HG03442 (cell line): ENCODE data around the gene GHRHR.

Experiments used
- ATAC-seq: cut with Tn5 transposase; IDR thresholded peaks from one replicate; pipeline ENCODE4 v1.9.1; 2021; ENCODE audit warnings: mild to moderate bottlenecking, moderate library complexity; ENCODE audit not compliant: unreplicated experiment

The GHRHR gene

GRCh38 chr7:30927559-30927958, 36.2 kb upstream of the GHRHR start:
- no peak for ATAC-seq

DNA sequence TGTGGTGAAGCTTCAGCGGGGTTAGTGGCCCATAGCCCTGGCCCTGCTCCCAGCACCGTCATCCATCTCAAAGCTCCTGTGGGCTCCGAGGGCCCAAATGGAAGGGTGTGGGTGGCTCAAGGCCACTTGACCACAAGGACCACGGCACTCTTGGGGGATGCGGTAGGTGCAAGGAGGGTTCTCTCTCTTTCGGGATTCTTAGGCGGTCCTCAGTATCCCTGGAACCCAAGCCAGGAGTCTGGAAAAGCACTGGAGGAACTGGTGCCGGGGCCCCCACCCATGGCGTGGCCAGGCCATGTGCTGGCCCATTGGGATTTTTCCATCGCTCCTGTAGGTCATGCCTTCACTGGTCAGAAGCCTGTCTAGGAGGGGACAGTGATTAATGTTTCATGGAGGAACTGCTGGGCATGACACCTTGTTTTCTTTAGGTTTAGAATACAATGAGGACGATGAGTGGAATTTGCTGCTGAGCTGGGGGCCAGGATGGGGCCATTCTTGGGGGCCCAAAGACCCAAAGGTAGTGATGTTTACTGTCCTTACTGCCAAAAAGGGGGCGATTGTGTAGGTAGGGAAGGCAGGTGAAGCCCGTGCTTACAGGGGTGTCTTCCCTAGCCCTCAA, 35.4 kb upstream of the GHRHR start:
- ATAC-seq: no peak

DNA sequence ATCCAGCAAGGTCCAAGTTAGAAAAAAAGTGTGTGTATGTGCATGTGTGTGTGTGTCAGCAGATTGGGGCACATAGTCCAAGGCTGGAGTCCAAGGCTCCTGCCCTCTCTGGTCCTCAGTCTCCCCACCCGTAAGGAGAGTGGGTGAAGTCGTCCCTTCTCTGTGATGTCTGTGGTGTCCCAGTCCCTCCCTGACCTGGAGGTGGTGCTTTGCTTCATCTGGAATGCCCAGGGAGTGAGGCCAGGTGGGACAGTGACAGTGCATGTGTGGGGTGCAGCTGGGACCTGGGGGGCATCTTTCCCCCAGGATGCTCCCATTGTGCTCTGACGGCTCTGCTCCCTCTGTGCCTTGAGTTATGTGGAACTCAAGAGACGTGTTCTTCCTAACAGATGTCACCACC, 34.1 kb upstream of the GHRHR start:
- ATAC-seq: no peak

DNA sequence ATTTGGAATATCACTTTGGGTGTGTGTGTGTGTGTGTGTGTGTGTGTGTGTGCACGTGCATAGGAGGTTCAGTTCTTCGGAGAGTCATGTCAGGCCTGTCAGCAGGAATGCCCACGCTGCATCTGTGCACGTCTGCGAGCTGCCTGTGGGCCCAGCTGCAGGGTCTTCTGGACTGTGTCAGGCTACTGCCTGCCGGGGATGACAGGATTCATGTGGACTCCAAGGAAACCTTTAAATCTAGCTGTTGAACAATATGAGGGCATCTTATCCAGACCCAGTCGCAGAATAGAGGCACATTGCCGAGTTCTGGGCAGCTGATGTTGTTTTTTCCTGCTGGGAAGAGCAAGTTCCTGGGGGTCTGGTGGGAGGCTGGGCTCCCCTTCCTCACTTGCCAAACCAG, 33.1 kb upstream of the GHRHR start:
- ATAC-seq: no peak

GRCh38 chr7:30931161-30931928, 32.4 kb upstream of the GHRHR start:
- ATAC-seq: no peak

- no peak for ATAC-seq
Measured at GRCh38 chr7:30931929-30932540, 31.7 kb upstream of the GHRHR start.

DNA sequence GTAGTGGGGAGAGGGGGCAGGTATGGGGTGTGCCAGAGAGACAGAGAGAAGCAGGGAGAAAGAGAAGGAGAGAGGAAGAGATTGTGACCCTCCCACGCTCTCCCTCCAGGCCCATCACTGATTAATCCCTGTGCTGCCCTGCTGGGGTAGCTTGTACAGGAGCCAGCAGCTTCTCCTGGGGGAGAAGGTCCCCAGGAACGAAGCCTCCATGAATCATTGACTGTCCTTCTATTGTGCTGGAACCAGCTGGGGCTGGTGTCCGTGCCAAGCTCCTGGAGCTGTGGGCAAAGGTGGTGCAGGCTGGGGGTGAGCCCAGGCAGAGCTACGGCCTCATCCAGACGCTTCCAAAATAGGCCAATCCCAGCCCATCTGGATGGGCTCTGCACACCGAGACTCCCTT, 31.2 kb upstream of the GHRHR start:
- ATAC-seq: no peak

DNA sequence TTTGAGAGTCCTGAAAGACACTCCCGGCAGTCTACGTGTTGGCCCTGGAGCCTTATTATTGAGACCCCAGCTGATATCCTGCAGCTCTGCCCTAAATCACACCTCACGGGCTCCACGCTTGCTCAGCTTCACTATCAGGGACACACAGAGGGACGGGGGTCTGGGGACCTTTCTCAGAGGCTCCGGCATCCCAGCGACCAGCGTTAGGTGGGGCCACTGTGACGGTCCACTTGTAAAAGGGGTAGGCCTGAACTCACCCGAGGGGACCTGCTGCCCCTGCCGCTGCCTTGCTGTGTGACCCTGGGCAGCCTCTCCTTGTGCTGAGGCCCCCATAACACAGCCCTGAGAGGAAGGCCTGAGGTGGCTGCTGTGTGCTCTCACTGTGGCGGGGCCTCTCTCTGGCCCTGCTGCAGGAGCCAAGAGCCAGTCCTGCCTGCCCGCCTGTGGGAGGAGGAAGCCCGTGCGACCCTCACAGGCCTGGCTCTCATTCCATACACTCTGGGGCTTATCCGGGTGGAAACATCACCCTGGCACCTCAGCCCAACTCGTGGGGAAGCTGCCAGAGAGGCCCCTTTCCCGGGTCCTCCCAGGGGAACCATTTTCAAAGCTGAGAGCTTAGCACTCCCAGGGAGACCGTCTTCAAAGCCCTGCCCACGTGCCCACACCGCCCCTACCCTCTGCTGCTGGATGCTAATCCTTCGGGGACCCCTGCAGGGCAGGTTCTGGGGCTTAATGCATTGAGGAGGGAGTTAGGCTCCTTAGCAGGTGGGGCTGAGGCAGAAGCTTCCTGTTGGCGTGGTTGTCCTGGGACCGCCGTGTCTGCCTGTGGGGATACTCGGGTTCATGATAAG, 30.4 kb upstream of the GHRHR start:
- no peak for ATAC-seq

DNA sequence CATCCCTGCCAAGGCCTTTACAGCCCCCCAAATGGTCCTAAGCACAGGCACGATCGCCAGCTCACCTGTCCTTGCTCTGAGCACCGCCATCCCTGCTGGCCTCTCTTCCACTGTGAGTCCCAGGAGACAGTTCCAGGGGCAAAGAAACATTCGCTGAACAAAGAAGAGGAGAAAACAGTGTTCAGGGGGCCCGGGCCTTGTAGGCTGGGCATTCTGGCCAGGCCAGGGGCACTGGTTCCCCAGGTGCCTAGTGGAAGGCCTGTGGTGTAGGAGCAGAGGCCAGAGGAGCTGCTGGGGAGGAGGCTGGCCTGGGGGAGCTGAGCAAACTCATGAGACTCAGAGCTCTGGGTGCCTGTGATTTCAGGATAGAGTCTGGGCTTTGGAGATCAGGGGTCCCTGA, 29.5 kb upstream of the GHRHR start:
- no peak for ATAC-seq

DNA sequence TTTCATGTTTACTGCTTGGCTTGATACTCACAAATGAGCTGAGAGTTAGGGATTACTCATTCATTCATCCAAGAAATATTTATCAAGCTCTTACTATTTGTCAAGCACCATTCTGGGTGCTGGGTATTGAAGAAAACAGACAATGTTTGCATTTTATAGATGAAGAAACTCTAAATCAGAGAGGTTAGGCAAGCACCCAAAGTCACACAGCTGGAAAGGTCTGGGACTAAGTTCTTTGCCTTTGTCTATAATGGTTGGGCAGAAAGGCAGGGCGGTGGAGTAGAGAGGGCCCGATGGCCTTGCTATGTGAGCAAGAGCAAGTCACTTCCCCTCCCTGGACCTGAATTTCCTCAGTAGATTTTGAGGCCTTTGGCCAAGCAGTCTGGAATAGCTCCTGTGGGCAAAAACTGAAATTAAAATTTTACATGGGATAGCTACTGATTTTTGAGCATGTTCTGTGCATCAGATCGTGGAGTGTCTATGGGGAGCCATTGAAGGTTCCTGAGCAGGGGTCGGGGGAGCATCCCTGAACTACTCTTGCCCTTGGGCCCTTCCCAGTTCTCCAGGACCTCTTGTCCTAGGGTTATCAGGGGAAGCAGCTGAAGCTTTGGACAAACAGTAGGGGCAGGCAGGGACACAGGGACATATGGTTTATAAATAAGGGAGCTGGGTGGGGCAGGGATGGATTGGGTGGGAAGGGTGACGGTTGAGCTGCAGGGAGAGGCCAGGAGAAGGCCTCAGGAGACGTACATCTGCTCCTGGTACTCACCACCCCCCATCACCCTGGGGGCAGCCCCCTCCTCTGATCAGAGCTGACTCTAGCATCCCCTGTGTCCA, 28.8 kb upstream of the GHRHR start:
- ATAC-seq: no peak

DNA sequence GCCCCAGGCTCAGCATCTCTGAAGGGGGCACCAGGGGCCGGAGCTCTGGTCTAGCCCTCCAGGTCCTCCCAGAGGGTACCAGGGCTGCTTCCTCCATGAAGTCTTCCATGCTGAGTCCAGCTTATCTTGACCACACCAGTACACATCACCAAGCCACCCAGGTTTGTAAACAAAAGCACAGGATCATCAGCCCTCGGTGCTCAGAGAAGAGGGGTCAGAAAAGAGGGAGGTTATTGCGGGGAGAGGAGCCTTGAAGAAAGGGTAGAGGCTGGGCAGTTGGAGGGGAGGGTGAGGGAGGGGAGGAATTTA, 28.2 kb upstream of the GHRHR start:
- no peak for ATAC-seq

DNA sequence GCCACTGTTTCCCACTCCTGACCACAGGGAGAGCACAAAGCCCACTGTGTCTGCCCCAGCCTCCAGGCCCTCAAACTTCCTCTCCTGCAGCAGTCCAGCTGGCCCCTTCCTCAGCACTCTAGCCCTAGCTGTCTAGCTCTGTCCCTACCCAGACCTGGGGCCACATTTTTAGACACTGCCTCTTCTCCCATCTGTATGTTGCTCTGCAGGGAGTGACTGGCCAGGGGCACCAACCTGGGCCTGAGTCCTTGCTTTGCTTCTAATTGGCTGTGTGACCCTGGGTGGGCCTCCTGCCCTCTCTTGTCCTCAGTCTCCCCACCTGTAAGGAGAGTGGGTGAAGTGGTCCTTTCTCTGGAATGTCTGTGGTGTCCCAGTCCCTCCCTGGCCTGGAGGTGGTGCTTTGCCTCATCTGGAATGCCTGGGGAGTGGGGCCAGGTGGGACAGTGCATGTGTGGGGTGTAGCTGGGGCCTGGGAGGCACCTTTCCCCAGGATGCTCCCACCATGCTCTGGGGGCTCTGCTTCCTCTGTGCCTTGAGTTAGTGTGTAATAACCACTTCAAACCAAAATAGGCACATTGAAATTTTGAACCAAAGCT, 27.0 kb upstream of the GHRHR start:
- ATAC-seq: no peak

DNA sequence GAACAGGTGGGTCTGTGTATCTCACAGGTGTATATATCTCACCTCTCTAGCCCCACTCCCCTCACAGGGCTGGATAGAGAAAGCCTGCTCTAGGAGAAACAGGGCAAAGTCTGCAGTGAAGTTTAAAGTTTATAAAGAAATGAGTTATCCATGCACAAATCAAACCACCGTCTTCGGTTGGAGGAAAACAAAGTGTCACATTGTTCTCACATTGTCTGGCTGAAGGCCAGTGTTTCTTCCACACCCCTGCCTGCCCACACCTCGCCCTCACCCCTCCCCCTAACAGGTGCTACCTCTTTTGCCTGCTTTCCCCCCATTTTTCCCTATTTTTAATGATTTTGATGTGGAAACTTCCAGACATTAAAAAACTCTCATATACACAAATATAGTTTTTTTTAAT, 26.3 kb upstream of the GHRHR start:
- no peak for ATAC-seq

DNA sequence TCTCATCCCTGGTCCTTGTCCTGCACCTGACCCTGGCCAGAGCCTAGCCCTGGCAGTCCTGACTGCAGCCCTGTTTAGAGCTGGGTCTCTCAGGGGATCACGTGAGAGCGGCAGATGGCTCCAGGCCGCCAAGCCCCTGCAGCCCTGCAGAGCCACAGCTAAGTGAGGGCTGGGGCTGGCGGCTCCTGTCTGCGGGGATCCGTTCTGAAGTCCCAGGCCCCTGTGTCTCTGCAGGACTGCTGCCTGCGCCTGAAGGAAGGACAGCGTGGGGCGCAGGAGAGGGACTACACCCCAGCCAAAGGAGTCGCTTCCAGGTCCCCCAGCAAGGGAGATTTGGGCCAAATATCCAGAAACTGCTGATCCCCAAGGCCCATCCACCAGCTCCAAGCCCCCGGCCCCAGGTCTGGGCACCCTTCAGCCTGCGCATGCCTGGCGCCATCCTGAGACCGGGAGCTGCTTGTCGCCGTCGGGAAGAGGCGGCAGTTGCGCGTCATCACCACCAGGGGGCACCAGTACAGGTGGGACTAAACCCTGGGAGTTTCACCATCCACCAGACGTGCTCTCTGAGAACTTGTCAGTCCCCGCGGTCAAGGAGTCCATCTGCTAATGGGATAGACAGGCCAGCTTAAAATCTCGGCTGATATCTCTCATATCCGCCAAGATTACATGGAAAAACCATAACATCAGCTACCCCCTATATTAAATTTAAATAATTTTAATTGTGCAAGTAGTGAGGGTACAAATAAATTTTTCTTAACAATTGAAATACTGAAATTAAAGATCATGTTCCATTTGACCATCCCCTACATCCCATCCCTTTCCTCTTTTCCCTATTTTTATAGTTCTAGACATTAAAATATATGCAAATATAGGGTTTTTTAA, 25.1 kb upstream of the GHRHR start:
- ATAC-seq: peak; percentile 82

- no peak for ATAC-seq
Measured at GRCh38 chr7:30941582-30942323, 22.0 kb upstream of the GHRHR start.

GRCh38 chr7:30950197-30950596, 13.6 kb upstream of the GHRHR start:
- no peak for ATAC-seq

GRCh38 chr7:30954914-30955313, 8.8 kb upstream of the GHRHR start:
- no peak for ATAC-seq

- ATAC-seq: no peak
Measured at GRCh38 chr7:30956704-30957103, 7.0 kb upstream of the GHRHR start.

DNA sequence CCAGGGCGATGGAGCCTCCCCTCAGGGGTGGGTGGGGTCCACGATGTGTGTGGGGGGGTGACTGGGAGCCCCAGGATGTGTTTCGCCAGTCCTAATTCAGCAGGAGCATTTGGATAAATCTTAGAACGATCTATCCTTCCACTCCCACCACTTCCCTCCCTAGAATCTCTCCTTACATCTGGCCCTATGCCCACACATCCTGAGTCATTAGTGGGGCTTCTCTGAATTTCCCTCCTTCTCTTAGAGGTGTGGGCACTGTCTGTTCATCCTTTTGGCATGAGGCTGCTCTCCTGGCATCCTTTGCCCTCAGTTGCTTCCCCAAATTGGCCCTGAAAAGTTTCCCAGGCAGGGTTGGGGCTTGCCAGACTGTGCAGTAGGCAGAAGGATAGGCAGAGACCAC, 1.6 kb downstream of the GHRHR start:
- no peak for ATAC-seq
